ENCODE data around the gene APOC3.
A peak's percentile ranks its signal among the peaks of the same experiment; 100 is the strongest.
"Not testable (repeated sequence)": the region's sequence is repeated elsewhere in the genome, so short reads cannot be mapped to it uniquely, and the experiment has no call there.

Gene APOC3

DNA sequence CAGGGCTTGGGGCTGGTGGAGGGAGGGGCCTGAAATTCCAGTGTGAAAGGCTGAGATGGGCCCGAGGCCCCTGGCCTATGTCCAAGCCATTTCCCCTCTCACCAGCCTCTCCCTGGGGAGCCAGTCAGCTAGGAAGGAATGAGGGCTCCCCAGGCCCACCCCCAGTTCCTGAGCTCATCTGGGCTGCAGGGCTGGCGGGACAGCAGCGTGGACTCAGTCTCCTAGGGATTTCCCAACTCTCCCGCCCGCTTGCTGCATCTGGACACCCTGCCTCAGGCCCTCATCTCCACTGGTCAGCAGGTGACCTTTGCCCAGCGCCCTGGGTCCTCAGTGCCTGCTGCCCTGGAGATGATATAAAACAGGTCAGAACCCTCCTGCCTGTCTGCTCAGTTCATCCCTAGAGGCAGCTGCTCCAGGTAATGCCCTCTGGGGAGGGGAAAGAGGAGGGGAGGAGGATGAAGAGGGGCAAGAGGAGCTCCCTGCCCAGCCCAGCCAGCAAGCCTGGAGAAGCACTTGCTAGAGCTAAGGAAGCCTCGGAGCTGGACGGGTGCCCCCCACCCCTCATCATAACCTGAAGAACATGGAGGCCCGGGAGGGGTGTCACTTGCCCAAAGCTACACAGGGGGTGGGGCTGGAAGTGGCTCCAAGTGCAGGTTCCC lies at the start of gene APOC3:
APOC3 (plus strand) TSS at position 383 of the 659 bp plus-strand sequence. CDS start 676 bp downstream, outside the sequence.
- no peak for DNase-seq

DNA sequence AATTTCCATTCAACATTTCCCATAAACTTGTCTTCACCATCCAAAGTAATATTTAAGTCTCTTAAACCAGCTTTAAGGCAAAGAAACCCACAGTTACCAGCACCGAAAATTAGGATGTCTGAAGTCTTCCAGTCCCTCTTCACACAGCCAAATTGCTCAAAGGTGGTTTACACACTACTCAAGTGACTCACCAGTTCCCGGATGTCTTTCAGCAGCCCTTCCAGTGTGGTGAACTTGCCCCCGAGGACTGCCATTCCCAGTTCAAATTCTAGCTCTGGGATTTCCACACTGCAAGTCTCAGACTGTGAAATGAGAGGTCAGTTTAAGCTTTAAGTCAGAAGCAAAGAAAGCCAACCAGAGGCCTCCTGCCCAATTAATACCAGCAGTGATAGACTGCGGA lies 47.0 kb upstream of the APOC3 start:
- no peak for DNase-seq

DNA sequence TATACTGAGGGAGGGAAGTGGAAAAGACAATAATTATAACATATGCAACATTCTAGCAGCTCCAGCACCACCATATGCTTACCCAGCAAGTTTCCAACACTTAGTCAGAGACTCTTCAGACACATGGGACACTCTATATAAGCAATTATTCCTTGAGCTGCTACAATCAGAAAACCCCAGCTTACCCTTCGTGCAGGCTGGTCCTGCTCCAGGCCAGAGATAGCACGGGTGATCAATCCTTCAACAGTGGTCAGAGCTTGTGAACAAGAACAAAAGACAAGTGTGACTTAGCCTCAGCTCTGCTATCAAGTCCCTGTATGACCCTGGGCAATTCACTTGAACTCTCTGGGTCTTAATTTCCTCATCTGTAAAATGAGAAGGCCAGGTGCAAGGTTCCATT lies 43.4 kb upstream of the APOC3 start:
- DNase-seq: no peak

DNA sequence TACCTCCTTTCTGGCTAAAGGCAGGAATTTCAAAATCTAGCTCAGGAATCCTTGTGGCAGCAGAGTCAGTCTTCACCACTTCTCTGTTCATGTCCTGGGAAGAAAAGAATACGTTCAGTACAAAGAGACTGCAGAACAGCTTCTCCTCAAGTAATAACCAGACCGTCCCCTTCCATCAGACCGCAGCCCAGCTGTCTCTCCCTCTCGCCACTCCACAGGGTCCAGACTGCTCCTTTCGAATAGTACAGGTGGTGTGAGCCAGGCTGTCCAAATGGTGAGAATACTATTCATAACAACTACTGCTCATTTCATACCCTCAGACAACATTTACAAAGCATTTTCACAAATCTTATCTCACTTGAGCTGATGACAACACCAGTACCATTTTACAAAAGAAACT lies 42.7 kb upstream of the APOC3 start:
- no peak for DNase-seq

DNA sequence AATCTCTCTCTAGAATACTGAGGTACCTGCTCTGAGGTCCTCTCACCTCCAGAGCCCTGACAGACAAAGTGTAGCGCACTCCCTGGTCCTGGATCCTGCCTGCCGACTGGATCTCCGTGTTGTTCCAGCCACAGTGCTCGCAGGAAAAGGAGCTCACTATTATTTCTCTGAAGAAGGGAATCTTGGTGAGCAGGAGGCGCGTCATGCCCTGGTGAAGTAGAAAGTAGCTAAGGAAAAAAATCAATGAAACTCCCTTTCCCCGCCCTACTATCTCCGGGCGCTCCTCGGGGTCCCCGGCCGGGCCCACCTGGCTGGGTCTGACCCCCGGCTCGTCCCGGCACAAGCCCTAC lies 42.3 kb upstream of the APOC3 start:
- no peak for DNase-seq

DNA sequence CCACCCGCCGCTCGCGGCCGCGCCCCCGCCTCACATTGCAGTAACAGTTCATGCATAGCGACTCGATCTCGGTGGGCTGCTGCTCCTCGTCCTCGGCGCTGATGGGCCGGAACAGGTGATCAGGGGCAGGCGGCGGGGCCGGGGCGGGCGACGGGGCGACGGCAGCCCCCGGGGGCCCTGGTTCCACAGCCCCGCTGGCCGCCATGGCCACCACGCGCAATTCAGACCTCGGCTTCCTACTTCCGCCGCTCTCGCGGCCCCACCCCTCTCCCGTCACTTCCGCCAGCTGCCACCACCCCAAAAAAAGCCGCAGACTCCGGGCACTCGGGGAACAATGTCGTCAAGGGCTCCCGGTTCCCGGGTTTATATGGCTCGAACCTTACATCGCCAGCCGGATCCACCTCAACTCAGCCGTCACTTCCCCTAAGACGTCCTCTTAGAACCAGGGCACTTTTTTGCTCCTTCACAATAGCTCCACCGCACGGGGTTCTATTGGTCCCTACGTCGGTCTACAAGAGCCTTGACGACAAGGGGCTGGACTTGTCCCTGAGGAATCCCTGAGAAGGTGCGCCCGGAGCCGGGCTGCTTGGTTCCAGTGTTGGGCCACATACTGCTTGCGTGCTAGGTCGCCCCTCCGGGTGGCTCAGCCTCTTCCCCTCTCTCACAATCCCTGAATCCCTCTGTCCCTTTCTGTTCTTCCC lies 41.8 kb upstream of the APOC3 start, which contains the start of gene ZPR1:
ZPR1 (minus strand) TSS at position 238 of the 701 bp plus-strand sequence; CDS start at position 205, 33 bp downstream.
- no peak for DNase-seq

DNA sequence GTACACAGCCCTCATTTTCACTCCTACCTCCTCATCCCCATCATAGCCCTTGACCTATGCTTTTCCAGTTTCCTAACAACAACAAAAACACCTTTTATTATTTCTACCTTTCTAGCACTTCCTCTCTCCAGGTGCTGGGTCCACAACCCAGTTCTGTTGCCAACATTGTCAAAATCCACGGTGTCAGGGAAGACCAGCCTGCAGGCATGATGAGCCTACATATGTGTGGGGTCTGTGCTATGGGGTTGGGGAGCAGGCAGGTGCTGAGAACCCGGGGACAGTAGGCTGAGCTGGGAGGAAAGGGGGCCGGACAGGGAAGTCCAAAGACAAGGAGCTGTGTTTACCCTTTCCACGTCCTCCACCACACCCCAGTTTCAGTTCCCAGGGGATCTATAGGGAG lies 41.2 kb upstream of the APOC3 start:
- no peak for DNase-seq

DNA sequence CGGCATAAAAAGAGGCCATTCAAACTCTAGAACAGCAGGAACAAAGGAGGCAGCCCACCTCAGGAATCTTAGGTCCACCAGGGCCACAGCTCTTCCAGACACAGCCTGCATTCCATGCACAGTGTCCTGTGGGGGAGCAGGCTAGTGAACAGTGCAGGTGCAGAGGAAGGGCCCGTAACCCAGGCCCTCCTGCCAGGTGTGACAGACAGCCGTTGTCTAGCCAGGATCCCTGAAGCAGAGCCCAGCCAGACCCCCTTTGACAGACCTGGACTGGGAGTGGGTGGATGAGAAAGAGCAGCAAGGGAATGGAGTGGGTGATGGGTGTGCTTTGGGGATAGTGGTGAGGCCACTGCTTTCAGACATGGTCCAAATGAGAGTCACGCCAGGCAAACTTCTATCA lies 40.7 kb upstream of the APOC3 start:
- DNase-seq: no peak

DNA sequence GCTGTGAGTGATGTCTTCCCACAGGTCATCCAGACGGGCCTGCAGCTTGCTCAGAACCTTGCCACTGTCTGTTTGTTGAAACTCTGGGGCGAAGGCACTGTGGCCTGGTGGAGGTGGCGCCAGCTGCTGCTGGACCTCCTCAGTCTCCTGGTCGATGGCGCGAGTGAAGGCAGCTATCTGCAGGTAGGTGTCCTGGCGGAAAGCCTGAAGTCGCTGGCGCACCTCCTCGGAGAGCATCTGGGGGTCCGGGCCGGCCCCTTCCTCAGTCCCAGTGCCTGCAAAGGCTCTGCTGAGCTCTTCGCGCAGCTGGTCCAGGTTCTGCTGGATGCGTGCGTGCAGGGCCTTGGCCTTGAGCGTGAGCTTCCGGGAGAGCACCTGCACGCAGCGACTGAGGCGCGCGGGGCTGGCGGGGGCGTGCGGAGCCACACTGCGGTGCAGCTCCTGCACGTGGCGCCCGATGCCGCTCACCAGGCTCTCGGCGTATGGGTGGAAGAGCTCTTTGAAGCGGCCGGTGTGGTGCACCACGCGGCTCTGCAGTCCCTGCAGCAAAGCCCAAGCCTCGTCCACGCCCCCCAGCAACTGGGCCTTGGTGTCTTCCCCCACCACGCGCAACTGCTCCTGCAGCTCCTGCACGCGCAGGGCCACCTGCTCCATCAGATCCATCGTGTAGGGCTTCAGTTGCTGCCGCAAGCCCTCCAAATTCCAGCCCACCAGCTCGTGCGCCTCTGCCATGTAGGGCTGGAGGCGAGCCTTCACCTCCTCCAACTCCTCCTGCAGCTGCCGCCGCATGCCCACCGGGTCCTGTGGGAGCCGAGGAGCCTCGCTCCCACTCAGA lies 39.3 kb upstream of the APOC3 start:
- DNase-seq: no peak

DNA sequence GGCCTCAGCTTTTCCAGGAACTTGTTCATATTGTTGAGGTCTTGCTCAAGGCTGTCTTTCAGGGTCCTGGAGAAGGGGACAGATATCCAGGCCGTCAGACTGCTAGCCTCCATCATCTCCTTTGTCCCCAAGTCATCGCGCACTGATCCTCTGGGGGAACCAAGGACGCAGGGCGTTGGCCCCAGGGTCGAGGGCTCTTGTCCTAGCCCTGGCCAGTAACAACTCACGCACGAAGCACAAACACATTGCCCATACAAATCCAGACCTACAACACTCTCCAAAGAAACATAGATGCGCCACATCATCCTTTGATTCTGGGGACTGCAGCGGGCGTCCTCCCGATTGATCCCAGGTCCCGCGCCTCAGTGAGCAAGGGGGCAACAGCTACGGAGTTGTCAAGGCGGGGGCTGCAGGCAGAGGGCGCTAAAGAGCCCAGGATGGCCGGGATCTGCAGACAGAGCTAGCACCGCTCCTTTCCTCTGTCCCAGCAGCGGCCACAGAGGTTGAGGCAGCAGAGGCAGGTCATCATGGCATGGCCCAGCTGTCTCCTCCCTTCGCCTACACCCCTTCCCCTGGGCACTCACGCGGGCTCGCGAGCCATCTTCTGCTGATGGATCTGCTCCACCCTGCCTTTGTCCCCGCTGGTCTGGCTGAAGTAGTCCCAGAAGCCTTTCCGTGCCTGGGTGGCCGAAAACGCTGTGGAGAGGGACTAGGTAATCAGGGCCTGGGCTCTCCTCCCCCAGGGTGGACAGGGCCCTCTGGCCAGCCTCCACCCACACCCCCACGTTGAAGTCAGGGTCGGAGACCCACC lies 38.5 kb upstream of the APOC3 start:
- DNase-seq: peak; percentile 22

DNA sequence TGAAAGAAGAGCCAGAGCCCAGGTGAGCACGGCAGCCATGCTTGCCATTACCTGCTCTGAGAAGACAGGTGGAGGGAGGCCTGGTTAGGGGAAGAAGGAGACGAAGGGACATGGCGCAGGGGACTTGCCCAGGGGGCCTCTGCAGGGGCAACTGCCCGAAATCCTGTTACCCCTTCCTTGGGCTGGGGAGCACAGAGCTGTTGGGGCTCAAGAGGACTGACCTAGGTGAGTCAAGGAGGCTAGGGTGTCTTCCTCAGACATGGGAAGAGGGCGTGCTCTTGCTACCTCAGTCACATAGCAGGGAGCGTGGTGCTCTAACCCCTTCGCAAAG lies 37.9 kb upstream of the APOC3 start, which contains the start of gene APOA5:
APOA5 (minus strand) TSS at position 67 of the 331 bp plus-strand sequence; CDS start at position 48, 19 bp downstream.
- DNase-seq: no peak

DNA sequence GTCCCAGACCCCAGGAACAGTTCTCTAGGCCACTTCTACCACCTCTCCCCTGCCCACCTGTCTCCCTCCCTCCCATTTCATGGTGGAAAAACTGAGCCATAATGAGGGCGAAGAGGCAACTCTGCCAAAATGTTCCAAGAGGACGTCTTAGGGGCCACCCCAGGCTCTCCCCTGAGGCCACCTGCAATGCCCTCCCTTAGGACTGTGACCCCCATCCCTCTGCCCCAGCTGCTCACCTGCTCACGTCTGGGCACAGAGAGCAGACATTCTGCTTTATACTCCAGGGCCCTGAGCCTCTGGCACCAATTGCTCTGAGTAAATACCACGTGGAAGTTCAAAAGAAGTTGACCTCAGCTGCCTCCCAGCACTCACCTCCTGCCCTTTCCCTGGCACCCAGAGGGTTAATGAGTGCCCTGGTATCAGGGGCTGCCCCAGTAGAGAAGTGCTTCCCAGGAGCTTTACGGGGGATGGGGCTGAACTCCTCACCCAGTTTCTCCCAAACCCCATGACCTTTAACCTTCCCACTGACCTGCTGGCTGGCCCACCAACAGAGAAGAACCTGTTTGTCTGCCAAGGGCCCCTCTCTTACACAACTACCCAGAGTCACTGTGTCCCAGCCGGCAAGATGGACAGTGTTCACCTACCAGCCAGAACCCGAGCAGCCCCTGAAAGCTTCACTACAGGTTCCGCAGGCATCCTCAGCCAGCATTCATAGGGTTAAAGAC lies 37.4 kb upstream of the APOC3 start:
- DNase-seq: no peak

DNA sequence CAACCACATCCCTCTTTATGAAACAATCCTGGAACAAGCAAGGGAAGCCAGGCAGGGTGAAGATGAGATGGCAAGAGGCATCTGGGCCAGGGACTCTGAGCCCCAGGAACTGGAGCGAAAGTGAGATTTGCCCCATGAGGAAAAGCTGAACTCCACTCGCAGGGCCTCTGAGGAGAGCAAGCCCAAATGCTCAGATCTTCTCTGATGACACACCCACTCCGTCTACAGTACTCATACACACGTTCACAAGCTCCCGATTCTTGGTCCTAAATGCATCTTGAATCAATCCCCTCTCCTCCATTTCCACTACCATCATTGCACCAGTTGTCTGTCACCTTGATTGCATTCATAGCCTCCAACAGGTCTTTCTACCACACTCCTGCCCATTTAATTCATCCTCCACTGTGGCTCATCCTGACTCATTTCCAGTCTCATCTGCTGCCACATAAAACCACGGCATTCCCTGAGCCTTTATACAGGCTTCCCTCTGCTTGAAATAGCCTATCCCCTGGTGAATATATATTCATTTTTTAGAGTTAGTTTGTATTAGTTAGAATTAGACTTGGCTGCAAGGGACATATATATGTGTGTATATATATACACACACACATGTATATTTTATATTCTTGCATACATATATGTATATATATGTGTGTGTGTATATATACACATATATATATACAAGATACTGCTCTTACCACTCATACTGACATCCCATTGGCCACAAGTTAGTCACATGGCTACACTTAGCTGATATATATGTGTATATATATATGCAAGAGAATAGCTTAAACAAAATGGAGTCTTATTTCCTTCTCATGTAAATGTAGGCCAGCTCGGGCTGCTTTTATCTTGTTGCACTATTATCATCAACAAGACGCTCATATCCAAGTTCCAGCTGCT lies 36.6 kb upstream of the APOC3 start:
- no peak for DNase-seq

DNA sequence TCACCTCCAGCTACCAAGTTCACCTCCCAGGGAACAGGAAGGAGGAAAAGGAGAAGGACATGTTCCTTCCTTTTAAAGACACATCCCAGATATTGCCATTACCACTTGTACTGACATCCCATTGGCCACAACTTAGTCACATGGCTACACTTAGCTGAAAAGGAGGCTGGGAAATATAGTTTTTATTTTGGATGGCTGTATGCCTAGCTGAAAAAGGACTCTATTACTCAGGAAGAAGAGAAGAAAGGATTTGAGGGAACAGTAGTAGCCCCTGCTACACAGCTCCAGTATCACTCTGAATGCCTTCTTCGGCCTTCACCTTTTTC lies 36.0 kb upstream of the APOC3 start:
- no peak for DNase-seq

DNA sequence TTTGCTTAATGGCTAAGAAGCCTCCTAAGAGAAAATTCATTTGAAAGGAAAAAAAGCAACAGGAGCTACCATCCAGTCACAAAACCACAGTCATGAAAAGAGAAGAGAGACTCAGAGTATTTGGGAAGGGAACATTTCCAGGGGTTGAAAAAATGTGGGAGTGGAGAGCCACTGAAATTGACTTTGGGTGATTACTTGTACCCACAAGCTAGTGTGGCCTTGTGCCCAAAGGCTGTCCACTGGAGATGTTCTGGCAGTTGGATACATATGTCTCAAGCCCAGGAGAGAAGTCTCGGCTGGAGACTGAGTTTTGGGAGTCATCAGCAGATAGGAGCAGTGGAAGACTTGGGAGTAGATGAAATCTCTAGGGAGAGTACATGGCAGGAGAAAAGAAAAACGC lies 34.9 kb upstream of the APOC3 start:
- DNase-seq: no peak

DNA sequence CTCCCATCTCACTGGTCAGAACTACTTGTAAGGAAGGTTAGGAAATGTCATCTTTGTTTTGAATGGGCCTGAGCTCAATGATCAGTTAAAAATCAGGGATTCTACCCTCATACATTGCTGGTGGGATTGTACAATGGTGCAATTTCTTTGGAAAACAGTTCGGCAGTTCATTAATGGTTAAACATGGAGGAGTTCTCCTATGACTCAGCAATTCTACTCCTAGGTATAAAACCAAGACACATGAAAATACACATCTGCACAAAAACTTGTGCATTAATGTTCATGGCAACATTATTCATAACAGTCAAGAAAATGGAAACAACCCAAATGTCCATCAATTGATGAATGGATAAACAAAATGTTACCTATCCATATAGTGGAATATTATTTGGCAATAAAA lies 33.2 kb upstream of the APOC3 start:
- no peak for DNase-seq

DNA sequence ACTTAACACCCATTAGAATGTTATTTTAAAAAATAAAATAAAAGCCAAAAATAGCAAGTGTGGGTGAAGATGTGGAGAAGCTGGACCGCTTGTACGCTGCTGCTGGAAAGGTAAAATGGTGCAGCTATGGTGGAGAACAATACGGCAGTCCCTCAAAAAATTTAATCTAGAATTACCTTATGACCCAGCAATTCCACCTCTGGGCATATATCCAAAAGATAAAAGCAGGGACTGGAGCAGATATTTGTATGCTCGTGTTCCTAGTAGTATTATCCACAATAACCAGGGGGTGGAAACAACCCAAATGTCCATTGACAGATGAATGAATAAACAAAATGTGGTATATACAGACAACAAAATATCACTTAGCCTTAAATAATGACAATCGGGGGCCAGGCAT lies 31.9 kb upstream of the APOC3 start:
- DNase-seq: no peak

DNA sequence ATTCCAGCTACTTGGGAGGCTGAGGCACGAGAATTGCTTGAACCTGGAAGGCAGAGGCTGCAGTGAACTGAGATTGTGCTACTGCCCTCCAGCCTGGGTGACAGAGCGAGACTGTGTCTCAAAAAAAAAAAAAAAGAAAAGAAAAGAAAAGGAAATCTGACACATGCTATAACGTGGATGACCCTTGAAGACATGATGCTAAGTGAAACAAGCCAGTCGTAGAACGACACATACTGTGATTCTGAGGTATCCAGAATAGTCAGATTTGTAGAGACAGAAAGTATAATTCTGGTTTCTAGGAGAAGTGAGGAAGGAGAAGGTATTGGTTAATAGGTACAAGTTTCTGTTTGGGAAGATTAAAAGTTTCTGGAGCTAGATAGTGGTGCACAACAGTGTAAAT lies 31.3 kb upstream of the APOC3 start:
- no peak for DNase-seq

DNA sequence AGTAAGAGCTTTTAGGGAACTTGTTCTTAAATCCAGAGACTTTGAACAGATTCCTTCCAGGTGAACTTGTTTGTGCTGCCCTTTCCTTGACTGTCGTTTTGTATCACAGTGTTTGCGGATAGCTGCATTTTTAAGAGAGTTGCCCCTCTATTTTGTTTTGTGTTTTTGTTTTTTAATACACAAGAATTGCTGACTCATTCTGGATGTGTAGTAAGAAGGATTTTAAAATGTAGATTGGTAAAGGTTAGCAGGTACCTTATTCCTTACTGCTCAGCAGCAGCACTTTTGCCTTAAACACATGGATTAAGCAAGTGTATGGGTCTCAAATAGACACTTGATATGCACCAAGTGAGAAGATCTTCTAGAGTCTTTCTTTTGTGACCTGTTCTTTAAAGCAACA lies 29.1 kb upstream of the APOC3 start:
- no peak for DNase-seq

DNA sequence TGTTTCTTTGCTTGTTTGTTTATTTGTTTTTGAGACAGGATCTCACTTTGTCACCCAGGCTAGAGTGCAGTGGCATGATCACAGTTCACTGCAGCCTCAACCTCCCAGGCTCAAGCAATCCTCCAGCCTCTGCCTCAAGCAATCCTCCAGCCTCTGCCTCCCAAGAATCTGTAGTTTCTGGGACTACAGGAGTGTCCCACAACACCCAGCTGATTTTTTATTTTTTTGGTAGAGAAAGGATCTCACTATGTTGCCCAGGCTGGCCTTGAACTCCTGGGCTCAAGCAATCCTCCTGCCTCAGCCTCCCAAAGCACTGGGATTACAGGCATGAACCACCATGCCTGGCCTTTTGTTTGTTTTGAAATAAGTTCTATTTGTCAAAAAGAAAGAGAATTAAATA lies 28.0 kb upstream of the APOC3 start:
- not testable (repeated sequence) for DNase-seq

DNA sequence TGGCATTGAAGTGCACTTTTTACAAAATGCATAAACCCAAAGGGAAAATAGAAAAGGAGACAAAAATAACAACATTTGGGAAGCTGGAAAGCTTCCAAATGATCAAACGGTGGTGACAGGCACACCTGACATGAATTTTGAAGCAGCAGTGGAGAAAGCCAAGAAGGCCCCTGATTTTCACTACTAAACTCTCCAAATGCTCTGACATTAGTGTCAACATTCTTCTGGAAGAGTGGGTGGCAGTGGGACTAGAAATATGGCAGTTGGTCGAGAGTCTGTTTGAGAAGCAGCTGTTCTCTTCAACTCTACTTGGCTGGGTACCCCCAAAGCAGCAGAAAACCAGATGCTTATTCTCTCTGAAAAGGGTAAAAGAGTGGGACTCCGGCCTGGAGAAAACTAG lies 25.7 kb upstream of the APOC3 start:
- DNase-seq: no peak
